GM19467 (cell line): Measurements from ENCODE around the gene AATK.

Source experiments
- ATAC-seq: cut with Tn5 transposase; IDR thresholded peaks from one replicate; pipeline ENCODE4 v1.9.1; 2021; ENCODE audit warnings: mild to moderate bottlenecking, moderate library complexity; ENCODE audit not compliant: unreplicated experiment

AATK gene

DNA sequence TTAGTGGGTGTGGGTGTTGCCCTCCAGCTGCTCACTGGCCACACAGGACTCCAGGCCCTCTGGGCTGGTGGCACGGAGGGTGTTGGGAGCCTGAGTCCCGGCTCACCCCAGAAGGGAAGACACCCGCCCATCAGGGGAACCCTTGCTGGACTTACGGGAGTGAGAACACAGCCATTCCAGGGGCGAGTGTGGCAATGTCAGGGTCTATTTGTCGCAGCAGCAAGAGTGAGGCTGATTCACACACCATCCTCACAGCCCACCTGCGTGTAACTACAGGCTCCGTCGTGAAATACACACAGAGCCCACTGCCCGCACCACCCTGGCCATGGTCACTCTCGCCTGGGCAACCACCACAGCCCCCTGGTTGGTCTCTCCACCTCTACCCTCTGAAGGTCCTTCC is 17.8 kb upstream of the AATK start:
- no peak for ATAC-seq

DNA sequence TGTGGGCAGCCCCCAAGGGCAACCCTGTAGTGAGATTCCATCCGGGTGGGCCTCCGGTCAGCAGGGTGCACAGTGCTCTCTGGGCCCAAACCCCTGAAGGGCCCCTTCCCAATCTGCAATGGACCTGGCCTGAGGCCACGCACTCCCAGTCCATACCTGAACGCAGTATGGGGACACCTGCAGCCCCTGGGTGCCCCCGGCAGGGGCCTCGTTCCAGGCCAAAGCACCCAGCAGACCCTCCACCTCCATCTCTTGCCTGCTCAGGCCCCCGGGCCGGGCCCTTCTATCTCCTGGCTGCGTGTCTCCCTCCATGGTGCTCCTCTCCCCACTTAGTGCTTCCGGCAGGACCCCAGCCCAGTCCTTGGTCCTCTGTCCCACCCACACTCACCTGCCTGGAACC is 17.3 kb upstream of the AATK start:
- no peak for ATAC-seq

DNA sequence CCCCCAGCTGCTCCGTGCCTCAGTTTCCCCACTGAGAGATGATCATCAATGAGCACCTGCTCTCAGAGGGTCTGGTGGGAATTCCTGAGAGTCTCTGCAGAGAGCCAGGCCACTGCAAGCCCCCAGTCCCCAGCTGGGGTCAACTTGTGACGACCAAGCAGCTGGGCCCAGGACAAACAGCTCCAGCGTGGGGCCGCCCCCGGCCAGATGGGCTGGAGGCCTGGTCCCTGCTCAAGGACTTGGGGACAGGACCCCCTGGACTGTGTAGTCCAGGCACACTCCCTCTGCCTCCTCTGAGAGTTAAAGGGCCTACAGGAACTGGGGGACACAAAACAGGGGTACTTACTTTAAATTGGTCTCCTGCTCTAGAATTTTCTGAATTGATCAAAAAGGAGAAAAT is 16.6 kb upstream of the AATK start:
- ATAC-seq = no peak

DNA sequence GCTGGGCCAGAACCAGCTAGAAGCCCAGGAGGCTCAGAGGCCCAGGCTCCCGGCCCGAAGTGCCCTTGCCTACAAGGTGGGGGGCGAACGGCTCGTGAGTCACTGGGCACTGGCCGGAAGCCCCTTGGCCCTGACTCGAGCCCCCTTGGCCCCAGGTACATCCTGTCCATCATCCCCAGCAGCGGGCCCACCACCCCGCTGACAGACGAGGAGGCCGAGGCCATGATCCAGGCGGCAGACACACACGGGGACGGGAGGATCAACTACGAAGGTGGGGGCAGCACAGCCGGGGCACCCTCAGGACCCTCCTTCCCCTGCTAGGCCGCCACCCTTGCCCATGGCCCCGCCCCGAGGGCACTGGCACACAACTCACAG is 15.8 kb upstream of the AATK start:
- ATAC-seq = no peak

DNA sequence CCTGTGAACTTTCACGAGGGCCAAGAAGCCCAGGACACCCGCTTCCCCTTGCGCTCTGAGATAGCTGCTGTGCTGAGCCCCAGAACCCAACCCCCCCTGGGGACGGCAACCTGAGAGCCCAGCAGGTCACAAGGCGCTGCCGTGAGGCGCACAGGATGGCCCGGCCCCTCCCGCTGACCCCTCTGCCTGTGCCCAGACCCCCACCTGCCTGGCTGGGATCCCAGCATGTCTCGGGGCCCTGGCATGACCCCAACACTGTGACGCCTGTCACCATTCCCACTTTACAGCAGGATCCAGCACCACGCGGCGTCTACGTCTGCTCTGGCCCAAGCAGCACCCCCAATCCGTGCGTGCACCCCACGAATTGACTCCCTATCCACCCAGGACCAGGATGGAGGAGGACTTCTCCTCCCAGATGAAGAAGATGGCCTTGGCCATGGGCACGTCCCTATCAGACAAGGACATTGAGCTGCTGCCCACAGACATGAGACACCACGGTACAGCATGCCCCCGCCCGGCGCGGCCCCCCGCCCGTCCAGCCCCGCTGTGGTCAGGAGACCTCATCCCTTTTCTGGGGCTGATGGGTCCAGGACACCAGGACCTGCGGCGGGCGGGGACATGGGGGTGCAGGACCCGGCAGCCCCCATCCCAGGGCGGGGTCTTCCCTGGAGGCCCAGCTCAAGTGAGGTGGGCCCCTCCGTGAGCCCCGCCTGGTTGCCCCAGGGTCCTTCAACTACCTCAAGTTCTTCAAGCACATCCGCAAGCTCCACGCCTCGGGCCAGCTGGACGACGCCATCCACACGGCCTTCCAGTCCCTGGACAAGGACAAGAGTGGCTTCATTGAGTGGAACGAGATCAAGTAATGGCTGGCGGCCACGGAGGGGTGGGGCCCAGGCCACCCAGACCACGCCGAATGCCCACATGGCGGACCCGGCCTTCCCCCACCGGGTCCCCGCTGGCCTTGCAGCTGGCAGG is 15.1 kb upstream of the AATK start:
- ATAC-seq = no peak

DNA sequence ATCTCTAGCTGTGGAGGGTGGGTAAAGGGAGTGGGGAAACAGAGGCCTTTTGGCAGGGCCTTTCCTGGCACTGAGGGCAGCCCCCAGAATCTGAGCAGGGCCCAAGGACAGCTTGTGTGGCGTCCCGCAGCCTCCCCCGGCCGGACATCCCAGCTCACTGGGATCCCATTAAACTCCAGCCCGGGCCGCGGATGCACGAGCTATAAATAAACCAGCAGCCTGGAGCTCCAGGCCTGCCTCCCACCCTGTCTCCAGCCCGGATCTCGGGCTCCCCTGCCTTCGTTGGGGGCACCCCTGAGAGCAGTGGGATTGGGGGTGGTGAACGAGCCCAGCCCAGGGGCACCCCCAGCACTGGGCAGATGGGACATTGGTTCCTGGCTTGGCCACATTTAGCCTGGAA is 13.8 kb upstream of the AATK start:
- no peak for ATAC-seq

DNA sequence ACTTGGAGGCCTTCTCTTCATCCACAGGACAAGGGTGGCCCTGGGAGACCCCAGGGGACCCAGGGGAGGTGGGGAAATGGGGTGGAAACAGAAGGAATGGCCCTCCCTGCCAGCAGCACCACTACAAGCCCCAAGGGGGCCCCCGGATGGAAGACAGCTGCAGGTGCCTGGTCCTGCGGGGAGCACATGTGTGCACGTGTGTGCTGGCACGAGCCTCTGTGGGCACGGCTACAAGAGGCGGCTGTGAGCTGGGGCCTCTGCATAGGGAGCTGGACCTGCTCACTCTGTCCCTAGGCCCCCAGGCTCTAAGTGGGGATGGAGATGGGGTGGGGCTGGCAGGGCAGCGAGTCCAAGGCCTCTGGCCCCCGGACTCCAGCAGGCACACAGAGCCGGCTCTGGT is 13.2 kb upstream of the AATK start:
- no peak for ATAC-seq

DNA sequence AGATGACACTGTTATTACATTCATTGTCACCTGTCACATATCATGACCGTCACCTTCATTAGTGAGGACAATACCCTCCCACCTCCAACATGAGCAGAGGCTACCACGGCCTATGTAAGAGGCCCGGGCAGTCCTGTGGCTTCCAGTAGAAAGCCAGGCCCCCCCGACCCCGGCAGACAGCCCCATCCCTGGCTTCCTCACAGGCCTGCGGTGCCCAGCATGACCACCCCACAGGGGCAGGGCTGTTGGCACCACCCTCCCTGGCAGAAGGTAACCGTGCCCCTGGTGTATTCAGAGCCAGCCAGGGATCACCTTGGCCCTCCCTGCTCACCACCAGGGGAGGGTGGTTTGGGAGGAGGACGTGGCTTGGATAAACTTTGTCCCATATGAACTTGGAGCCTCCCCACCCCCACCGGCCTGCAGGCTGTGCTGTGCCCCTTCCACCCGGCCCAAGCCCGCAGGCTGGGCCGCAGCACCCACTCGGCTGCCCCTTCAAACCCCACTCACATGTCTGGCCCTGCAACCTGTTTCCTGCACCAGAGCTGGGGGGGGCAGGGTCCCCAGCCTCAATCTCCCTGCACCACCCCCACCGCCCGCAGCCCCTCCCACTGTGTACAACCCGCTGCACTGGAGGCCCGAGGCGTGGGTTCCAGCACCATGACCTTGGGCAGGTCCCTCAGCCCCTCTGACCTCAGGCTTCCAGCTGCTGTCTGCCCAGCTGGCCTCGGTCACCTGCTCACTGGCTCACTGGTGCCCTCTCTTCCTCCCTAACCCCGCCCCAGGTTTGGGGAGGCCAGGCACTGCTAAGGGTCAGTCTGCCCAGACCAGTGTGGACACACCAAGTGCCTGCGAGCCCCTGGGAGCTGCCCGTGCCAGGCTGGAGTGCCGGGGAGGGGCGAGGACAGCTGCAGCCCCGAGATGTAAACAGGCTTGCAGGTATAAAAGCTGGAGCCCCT is 12.4 kb upstream of the AATK start:
- no peak for ATAC-seq

DNA sequence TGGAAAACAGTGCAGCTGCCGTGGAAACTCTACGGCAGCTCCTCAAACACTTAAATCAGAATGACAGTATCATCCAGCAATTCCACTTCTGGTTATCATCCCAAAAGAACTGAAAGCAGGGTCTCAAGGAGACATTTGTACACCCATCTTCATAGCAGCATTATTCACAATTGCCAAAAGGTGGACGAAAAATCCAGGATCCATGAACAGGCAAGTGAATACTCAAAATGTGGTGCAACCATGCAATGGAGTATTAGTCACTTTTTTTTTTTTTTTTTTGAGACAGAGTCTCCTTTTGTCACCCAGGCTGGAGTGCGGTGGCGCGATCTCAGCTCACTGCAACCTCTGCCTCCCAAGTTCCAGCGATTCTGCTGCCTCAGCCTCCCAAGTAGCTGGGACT is 10.6 kb upstream of the AATK start:
- no peak for ATAC-seq

DNA sequence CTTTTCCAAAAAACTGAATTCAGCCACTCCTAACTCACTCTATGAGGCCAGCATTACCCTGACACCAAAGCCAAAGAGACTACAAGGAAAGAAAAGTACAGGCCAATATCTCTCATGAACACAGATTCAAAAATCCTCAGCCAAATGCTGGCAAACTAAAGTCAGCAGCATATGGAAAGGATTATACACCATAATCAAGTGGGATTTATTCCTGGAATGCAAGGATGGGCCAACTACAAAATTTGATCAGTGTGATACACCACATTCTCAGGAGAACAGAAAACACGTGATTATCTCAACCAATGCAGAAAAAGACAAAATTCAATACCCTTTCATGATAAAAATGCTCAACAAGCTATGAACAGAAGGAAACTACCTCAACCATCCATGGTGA is 7.7 kb upstream of the AATK start:
- no peak for ATAC-seq

DNA sequence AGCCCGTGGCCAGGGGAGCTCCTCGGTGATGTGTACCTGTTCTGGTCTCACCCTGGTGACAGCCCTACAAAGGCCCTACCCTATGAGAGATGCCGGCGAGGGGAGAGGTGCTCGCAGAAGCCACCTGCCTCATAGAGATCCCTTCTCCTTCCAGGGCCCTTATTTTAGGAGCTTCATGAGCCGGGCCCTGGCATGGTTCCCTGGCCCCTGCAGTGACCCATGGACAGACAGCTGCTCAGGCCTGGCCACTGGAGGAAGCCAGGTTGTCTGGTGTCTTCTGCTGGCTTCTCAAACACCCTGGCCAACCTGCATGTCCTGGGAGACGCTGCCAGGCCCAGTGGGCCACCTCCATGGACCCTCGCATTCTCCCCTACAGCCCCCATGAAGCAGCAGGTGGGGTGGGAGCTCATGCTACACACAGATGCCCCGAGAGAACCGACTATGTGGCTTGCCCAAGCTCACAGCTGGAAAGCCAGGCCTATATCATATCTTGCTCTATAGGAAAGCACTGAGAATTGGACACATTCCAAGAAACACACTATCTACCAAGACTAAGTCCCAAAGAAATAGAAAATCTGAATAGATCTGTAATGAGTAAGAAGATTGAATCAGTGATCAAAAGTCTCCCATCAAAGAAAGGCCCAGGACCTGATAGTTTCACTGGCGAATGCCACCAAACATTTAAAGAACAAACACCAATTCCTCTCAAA is 7.2 kb upstream of the AATK start:
- no peak for ATAC-seq

DNA sequence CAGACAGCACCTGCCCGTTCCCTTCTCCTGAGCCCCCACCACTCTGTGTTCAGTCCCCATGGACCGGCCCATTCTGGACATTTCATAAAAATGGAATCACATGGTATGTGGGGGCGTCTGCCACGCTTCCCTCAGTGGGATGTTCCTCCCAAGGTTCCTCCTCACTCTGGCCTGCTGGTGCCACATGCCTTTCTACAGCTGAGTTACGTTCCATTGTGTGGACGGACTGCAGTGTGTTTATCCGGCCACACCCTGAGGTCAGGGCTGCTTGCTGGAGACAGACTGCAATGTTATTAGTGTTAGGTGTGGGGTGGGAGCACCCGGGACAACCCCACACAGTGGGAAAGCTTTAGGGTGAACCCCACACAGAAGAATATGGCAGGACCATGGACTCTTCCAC is 5.9 kb upstream of the AATK start:
- ATAC-seq = no peak

DNA sequence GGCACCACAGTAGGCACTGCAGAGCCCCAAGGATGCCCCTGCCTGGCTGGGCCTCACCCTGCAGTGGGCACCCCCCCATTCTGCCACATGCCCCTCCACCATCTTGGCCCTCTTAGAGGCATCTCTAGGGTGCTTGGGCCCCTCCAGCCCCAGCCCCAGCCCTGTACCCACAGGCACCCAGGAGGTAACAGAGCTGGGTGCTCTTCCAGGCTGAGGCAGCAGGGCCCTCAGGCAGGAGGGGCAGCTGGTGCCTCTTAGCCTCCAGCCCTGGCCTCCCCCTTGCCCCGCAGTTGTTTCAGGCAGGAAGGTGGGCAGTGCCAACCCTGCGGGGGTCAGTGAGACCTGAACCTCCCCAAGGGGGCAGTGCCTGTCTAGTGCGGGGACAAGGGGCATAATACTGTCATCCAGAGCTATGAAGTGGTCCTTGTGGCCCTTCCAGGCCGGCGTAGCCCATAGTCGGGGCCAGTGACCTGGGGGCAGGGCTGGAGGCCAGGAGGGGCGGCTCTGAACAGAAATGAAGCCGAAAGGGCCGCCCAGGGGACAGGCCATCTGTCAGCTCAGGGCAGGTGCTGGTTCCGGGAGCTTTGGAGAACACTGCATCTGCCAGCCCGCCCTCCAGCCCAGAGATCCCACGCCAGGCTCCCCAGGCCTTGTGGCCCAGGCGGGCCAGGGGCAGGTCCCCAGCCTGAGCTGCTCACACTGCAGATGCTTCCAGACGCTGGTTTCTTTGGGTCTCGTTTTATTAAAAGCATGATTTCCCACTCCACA is 4.9 kb upstream of the AATK start:
- ATAC-seq = no peak

DNA sequence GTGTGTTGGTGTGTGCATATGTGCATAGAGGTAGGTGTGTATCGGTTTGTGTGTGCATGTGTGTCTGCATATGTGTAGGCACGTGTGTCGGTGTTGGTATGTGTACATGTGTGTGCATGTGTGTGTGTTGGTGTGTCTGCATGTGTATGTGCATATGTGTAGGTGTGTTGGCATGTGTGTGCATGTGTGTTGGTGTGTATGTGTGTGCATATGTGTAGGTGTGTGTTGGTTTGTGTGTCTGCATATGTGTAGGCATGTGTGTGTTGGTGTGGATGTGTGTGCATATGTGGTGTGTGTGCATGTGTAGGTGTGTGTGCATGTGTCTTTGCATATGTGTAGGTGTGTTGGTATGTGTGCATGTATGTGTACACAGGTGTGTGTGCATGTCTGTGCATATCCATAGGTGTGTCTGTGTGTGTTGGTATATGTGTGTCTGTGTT is 3.9 kb upstream of the AATK start:
- ATAC-seq = no peak

DNA sequence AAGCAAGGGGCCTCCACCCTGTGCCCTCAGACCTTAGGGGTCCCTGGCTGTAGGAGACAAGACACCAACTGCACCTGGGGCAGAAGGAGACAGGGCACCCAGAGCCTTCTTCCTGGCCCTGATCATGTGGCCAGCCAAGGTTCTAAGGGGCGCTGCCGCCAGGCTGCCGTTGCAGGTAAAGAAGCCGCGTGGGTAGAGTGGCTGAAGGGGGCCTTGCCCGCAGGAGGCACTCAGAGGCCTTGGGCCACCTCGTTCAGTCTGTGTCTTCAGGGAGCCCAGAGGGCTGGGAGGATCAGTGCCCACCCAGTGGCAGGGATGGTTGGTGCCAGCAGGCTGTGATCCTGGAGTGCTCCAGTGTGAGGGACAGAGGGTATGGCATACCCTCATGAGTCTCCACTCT is 1.6 kb upstream of the AATK start:
- ATAC-seq = no peak

DNA sequence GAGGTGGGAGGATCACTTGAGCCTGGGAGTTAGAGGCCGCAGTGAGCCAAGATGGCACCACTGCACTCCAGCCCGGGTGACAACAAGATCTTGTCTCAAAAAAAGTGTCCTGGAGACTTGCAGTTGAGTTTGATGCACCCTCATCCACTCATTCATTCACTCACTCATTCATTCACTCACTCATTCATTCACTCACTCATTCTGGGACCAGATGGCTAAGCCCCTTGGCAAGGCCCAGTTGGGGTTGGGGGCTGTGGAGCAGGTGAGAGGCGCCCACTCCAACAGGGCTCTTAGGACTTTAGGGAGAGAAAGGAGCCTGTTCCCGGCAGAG is 1.1 kb upstream of the AATK start:
- ATAC-seq = no peak

DNA sequence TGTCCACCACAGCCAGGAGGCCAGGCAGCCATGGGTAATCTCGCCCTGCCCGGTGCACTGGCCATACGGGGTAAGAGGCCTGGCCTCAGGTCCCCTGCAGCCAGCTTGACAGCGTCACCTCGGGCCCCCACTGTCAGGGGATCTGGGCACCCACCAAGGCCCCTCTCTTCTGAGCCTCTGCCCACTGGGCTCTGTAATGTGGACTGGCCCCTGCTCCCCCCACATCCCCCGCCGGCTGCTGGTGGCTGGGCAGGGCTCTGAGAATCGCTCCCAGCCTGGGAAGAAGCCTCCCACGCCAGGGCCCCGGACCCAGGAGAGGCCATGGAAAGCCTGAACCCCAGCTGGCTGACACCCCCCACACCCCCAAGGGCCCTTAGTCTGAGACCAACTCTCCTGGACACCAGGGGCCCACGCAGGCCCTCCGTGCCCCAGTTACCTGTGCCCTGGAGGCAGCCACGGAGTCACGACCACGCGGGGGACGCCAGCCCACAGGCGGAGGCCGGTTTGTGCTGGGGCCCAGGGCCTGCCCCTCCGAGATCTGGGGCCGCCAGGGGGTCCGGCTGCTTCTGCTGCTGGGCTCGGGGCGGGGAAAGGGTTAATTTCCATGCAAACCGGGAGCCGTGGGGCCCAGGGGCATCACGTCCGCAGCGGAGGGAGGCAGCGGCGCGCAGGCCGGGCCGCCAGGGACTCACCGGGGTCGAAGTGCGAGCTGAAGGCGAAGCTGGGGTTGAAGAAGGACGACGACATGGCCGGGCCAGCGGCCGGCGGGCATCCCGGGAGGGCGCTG is 582 bp downstream of the AATK start, which contains the start of gene PVALEF:
PVALEF (plus strand) TSS at position 262 of the 787 bp plus-strand sequence. CDS start 15,720 bp downstream, outside the sequence.
- ATAC-seq = no peak

DNA sequence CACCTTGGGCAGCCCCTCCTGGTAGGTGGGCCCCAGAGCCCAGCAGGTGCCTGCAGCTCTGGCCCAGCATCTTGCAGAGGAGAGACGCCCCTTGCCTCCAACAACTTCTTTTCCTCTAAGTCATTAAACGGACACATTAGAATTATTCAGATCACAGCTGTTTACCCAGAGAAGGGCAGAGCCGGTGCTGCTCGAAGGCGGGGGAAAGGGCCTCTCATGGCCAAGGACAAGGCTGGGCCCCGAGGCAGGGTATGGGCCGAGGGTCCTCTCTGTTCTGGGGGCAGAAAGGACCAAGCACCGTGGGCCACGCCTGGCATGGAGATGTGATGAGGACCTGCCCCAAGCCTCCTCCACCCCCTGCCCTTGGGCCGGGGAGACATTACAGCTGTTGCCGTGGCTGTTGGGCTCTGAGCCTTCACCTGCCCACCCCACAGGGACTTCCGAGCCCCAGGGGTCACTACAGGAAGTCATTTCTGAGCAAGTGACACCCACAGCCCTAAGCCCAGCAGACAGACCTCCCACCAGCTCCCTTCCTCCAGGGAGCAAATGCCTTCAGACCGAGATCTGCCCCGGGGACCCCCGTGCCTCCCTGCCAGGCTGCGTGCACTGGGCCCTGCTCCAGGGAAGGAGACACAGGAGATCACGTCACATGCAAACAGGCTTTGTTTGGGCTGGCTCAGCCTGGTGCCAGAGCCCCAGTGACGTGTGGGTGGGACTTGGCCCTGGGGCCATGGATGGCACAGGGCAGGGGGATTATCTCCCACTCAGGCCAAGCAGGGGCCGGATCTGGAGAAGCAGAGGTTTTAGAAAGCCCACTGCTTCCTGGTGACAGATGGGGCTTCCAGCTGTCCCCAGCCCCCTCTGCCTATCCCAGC is 1.4 kb downstream of the AATK start:
- no peak for ATAC-seq
